T follicular helper cell (primary cell): ENCODE measurements around the gene TCF4.
"Not testable (repeated sequence)": the region's sequence is repeated elsewhere in the genome, so short reads cannot be mapped to it uniquely, and the experiment has no call there.

Experiments
- DNase-seq: peaks from one replicate; pipeline ENCODE4 v3.0.0-alpha.2; 2020; ENCODE audit warnings: low read depth

The TCF4 gene

DNA sequence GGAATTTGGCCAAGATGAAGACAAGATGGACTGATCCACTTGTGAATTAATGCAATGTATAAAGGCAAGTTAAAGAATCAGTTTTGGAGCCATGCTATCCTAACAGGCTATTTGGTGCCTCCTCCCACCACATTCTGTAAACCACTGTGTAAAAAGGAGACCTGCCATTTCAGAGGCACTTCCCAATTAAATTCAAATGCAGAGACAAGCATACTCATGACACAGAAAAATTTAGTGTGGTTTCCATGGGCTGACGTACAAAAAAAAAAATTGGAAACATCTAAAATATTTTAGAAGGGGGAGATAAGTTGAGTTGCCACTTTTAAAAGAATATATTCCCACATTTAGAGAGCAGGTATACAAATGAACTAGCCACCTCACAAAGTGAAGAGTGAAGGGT, 112.1 kb downstream of the TCF4 start:
- no peak for DNase-seq

- DNase-seq = no peak
These were observed 112.5 kb downstream of the TCF4 start for GRCh38 chr18:55475467-55475866.

- DNase-seq = no peak
These were observed 114.4 kb downstream of the TCF4 start for GRCh38 chr18:55473560-55473959.

DNA sequence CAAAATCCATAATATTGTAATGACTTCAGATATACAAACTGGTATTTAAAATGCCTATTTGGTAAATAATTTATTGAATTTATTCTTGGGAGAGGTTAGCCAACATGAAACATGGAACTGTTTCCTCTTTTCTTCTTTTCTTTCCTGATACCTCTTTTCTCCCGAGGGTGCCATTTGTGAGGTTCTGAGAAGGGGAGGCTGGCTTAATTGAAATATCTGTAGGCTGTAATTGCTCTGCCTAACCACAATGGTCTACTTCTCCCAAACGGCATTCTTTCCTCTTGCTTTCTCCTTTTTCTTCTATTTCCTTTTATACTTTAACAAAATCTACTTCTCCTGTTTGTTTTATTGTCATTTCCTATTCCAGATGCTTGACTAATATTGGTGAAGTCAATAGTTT, 114.9 kb downstream of the TCF4 start:
- no peak for DNase-seq

DNA sequence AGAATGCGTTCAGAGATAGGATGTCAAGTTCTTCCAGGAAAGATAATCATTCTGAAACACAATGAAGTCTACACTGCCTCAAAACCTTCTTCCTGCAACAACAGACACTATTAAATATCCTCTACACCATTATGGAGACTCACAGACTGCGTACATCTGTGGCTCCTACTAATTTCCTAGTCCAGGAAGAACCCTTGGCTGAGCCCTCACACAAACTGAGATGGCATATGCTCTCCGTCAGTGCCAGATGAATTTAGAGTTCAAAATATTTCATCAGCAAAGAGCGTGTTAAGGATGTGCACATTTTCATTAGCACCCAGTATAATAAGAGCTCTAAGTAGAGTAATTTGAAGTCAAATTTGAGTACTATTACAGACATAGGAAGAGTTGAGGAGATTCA, 117.2 kb downstream of the TCF4 start:
- no peak for DNase-seq

GRCh38 chr18:55469134-55469533, 118.9 kb downstream of the TCF4 start:
- not testable (repeated sequence) for DNase-seq

DNA sequence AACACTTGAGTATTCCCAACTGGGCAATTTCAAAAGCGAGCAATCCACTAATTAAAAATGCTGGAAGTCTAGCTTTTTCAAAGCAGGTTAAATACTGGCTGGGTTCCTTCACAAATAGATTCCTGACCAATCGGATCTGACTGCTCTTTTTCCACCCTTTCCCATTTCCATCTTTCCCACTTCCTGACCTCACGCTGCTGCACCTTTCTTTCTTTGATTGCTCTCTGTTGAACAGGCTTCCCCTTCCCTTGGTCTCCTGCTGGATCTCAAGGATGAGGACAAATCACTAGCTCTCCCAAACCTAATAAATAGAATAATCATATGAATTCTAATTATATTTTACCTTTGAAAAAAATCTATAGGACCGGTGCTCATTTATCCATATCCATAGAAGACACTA, 121.2 kb downstream of the TCF4 start:
- no peak for DNase-seq

GRCh38 chr18:55465313-55465712, 122.7 kb downstream of the TCF4 start:
- DNase-seq = no peak

- DNase-seq = no peak
These were observed 123.4 kb downstream of the TCF4 start for GRCh38 chr18:55464581-55464980.

GRCh38 chr18:55462652-55463051, 125.3 kb downstream of the TCF4 start:
- no peak for DNase-seq

- DNase-seq = no peak
These were observed 126.1 kb downstream of the TCF4 start for GRCh38 chr18:55461848-55462247.

- no peak for DNase-seq
These were observed 129.4 kb downstream of the TCF4 start for GRCh38 chr18:55458456-55459203.

GRCh38 chr18:55457028-55457427, 131.0 kb downstream of the TCF4 start:
- no peak for DNase-seq

DNA sequence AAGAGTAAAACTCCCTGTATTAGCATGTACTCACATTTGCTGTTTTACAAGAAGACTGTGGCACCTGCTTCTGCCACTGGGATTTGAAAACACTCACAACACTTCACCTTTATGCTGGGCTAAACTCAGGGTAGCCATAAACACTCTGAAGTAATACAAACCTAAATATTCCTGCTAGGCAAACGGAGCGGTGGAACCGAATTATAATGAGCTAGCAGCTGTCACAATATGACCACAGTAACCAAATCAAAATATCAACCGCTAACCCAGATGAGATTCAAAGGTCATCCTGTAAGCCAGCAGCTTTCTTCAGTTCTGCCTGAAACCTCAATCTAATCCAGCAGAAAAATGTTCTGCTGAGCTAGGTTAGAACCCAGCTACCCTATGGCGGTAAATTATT, 132.1 kb downstream of the TCF4 start:
- DNase-seq = no peak

DNA sequence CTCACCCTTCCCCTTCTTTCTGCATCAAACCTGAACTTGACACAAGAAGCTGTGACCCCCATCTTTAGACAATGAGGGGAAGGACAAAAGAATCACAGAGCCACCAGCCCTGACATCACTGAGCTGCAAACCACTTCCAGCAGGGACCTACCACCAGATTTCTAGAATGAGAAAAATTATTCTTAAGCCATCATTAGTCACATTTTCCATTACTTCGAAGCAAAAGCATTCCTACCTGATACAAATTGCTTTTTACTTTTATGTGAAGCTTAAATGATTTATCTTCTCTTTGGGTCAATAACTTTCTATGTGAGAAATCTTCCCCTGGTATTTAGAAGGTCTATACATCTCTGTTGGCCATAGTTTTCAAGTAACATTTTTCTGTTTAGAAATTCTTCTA, 134.8 kb downstream of the TCF4 start:
- DNase-seq = no peak

DNA sequence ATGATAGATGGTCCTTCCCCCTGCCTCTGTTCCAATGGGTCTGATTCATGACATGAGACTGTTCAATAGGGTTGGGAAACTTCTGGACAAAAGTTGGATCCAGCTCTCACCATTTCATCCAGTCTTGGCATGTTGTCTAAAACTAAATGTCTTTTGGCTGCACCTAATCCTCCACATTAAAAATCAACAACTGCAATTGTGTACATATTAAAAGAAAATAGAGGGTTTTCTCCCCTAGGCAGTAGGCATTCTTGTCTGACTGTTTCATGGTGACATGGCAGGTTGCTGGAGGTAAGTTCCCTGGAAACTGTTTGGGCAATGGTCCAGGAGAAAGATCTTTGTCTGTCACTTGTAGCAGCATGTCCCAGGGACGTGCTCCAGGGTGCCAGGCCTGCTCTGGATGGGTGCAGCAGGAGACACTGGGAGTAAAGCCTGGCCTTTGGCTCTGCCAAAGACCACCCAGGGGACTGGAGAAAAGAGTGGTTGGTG, 135.8 kb downstream of the TCF4 start:
- DNase-seq = no peak

- no peak for DNase-seq
These were observed 138.4 kb downstream of the TCF4 start for GRCh38 chr18:55449412-55450140.

DNA sequence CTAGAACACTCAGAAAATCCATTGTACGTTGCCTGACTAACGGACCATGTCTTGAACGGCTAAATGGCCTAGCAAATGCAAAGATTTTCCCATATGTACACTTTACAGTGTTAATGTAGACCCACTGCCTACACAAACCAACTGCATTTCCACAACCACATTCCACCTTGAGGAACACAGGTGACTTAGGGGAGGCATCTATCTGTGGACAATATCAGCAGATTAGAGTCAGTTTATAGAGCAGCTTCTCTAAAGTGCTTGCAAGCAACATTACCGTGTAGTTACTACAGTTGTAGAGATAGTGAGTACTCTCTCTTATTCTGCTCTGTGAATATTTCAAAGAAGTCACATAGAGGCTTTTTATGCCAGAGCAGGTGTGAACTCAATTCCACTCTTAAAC, 139.6 kb downstream of the TCF4 start:
- DNase-seq = no peak

- DNase-seq = no peak
These were observed 140.3 kb downstream of the TCF4 start for GRCh38 chr18:55447672-55448018.

DNA sequence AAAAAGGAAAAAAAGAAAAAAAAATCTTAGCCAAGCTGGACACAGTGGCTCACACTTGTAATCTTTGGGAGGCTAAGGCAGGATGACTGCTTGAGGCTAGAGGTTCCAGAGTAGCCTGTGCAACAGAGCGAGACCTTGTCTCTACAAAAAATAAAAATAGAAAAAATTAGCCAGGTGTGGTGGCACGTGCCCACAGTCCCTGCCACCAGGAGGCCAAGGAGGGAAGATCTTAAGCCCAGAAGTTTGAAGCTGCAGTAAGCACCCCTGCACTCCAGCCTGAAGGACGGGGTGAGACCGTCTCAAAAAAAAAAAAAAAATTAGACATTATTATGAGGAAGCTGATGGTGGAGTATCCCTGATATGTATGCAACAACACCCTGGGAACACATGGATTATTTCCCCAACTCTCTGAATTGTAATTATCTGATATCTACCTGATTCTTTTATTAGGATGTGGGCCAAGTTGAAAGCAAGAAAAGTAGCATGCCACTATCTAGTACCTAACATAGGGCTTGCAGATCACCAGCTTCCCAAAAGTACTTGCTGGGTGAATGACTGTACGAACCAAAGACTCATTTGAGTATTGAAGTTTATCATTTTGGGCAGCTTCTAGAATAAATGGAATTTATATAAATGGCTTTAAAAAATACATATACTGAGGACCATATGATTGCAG, 140.9 kb downstream of the TCF4 start:
- DNase-seq = no peak

GRCh38 chr18:55444536-55444935, 143.5 kb downstream of the TCF4 start:
- no peak for DNase-seq

GRCh38 chr18:55443776-55444175, 144.2 kb downstream of the TCF4 start:
- no peak for DNase-seq

DNA sequence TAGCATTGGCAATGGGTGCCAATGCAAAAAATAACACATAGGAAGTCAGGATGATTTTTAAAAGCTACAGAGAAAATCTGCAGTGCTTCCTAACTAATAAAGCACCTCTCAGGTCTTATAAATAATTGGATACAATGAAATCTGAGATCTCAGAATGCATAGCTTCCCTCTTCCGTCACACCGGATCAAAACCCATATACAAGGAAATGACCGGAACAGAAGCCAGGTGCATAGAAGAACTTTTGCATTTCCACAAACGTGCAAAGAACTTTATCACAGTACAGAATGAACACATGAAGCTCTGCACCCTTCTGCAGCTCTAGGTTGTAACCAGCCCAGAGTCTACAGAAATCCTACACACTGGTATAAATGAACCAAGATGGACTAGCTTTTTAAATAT, 145.4 kb downstream of the TCF4 start:
- no peak for DNase-seq
